ENCODE results near the gene CLEC16A.

CLEC16A gene

DNA sequence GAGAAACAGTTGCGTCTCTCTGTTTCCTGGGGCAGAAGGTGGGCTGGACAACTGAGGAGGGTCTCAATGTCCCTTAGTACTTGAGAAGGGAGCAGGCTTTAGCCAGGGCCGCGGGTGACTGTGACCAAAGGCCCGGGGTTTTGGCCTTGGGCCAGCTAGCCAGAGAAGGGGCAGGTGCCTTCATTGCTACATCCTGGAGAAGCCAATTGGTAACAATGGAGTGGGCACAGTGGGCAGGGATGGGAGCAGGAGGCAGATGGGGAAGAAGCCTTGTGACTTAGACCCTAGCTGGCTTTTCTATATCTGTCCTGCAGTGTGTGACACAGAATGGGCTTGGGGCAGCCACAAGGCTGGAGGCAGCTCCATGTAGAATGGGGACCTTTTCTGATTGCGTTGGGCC is 46.0 kb downstream of the CLEC16A start:
- no peak for DNase-seq

DNA sequence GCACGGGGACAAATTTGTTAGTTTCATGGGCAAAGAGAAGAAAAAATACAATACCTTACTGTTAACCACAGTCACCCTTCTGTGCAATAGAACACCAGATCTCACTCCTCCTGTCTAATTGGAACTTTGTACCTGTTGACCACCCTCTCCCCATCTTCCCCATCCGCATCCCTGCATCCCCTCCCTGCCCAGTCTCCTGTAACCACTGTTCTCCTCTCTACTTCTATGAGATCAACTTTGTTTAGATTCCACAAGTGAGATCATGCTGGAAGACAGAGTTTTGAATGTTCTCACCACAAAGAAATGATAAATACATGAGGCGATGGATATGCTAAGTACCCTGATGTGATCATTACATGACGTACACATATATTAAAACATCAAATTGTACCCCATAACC is 47.7 kb downstream of the CLEC16A start:
- DNase-seq = no peak

DNA sequence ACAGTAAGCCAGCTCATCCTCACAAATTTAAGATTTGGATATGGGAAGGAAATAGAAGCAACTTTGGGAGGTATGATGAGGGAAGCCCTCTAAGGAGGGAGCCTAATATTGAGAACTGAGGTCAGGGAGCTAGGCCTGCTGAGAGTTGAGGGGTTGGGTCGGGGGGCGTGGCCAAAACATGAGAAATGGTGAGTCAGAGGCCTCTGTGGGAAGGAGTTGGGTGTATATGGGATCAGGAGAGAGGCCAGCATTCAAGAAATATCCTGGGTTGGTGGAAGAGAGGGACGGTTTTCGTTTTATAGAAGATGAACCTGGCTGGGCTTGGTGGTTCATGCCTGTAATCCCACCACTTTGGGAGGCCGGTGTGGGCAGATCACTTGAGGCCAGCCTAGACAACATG is 48.4 kb downstream of the CLEC16A start:
- DNase-seq = no peak

DNA sequence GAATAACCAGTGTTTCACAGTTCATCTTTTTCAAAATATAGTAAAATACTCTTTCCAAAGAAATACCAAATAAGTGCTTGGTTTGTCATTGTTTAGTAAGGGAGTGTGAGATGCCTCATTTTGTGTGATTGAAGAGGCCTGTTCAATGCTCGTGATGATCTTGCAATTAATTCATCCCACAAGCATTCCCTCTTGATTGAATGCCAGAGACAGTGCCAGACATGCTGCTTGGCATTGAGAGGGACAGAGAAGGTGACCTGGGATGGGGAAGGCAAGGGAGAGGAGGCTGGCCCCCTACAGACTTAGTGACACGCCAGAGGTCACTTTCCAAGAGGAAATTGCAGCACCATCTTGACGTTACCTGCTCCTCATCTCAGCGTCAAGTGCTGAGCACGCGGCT is 49.3 kb downstream of the CLEC16A start:
- no peak for DNase-seq

DNA sequence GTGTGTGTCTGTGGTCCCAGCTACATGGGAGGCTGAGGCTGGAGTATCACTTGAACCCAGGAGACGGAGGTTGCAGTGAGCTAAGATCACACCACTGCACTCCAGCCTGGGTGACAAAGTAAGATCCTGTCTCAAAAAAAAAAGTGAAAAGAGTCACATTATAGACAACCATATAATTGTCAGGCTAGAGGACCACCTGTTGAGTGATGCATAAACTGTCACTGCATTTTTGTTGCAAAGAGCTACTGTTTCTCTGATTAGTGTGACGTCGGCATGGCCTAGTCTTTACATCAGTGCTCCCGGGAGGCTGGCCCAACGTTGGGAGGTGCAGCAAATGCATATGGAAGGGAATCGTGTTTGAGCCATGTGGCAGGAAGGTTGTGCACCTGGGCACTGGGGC is 50.2 kb downstream of the CLEC16A start:
- no peak for DNase-seq

DNA sequence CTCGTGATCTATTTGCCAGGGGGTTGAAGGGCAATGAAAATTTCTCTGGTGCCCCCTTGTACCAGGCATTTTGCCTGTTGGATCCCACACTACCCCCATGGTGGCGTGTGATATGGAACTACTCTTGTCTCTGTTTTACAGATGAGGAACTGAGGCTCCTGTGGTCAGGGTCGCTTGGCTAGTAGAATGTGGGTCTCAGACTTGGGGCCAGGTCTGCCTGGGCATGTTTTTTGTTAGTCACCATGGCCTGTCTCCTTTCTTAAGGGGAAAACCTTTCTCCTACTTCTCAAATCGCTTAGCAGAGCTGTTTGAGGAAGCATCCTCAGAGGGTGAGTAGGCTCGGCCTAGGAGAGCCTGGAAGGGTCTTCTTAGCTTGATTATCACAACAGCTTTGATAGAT is 51.2 kb downstream of the CLEC16A start:
- no peak for DNase-seq

DNA sequence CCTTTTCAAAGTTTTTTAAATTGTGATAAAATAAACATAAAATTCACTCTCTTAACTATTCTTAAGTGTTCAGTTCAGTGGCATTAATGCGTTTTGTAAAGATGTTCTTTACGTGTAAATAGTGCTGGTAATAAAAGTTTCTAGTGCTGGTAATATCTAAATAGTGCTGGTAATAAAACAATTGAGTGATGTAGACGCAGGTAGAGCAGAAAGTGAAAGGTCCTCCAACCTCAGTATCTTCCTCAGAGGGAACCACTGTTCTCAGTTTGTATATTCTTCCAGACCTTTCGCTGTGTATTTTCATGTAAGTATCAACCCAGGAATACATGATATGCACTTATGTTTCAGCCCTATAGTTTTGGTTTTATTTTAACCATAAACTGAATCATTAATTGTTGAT is 53.1 kb downstream of the CLEC16A start:
- DNase-seq = no peak

DNA sequence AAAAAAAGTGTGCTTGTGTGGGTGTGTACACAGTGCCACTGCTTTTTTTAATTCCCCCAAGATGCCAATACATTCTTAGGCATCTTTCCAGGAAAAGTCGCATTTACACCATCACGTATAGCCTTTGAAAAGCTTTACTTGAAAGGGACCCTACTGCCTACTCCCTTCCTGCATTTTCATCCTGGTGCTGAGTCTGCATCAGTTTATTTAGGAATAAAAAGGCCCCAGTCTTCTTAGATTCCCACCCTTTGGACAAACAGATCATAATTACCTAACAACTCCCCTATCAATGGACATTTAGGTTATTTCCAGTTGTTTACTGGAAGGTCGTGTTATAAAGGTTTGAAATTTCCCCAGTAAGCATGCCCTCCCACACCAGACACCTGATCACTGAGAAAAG is 54.9 kb downstream of the CLEC16A start:
- no peak for DNase-seq

DNA sequence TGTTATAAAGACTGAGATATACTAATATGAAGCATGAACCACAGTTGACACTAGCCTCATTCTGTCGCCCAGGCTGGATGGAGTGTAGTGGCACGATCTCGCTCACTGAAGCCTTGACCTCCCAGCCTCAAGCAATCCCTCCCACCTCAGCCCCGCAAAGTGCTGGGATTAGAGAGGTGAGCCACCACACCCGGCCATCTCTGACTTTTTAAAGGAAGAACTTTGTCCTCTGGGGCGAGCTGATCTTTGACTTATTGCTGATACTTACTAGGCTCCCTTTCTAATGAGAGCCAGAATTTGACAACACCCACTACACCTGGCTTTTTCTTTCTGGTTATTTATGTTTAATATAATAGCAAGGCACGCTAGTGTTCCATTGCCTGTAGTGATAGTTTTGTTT is 57.2 kb downstream of the CLEC16A start:
- no peak for DNase-seq

DNA sequence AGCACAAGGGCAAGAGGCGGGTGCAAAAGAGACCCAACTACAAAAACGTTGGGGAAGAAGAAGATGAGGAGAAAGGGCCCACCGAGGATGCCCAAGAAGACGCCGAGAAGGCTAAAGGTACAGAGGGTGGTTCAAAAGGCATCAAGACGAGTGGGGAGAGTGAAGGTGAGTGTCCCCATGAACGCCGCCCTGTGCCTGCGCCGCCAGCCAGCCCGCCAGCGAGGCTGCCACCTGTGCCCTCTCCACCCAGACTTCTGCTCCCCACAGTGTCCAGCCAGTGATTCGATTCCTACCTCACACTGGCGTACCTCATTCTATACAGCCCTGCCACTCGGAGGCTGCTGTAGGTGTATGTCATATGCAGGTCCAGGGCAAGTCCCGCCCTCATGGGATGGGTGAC is 58.8 kb downstream of the CLEC16A start:
- no peak for DNase-seq

DNA sequence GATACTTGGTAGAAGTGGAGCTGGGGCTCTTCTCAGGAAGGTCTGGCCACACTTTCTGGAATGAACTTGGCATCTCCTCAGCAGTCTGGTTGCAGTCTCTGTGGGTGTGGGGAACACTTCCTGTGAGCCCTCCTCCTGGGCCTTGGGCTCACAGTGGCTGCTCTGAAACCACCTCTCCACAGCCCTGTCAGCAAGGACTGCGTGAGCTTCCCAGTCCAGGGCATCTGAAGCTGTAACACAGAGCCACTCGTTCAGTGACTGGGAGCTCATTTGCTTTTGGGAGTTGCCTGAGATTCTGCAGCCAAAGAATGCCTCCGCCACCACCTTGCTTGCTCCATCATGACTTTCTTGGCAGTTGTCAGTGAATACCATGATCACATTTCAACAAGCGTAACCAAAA is 60.0 kb downstream of the CLEC16A start:
- DNase-seq = no peak

DNA sequence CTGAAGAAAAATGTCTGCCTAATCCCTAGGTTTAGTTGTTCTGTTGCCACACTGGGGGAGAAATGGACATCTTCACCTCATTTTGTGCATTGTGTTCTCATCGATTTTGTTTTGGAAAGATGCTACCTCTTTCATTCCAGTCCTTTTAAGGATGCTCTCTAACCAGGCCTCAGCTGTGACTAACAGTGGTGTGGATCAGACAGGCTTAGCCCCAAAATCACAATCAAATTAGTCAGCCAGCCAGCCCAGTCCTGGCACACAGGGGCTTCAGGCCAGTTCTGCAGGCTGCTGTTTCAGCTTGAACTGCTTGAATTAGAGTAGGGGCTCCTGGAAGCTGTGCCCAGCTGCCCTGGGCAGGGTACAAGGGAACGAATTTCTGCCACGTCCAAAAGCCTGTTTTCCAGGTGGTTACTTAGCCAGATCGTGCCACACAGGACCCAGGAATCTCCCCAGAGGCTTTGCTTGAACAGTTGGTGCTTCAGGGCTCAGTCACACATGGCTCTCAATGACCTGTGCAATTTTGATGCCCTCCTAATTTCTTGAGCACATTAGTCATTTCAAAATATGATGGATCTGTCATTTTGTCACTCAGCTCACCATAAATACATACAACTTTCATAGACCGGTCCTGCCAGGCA is 60.7 kb downstream of the CLEC16A start:
- no peak for DNase-seq

DNA sequence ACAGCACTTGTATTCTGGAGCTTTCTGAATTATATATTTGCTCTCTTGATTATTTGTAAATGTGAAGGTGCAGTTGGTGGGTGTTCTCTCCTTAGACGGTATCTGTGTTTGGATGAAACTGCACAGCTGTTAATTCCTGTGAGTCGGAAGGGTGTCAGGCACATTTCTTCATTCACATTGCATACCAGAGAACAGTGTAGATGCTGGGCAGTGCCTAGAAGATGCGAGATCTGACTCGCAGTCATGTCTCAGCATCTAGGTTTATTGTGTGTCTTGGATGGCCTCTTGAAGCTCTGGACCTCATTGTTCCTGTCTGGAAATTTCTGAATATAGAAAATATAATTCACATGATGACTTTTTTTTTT is 61.2 kb downstream of the CLEC16A start:
- no peak for DNase-seq

DNA sequence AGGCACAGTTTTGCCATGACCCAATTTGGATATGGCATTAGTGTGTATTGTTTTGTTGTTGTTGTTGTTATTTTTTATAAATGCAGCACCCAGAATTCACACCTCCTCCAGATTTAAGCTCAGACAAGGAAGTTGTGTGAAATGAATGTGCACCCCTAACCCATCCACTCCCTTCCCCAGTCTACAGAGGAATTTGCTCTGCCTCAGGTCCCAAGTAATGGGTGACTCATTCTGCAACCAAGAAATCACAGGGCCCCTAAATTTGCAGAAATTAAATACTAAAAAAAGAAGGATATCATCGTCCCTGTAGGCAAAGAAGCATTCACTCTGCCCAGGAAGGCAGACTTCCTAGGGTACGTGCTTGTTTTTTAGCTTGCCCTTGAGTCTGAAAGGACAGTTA is 62.3 kb downstream of the CLEC16A start:
- DNase-seq = no peak

DNA sequence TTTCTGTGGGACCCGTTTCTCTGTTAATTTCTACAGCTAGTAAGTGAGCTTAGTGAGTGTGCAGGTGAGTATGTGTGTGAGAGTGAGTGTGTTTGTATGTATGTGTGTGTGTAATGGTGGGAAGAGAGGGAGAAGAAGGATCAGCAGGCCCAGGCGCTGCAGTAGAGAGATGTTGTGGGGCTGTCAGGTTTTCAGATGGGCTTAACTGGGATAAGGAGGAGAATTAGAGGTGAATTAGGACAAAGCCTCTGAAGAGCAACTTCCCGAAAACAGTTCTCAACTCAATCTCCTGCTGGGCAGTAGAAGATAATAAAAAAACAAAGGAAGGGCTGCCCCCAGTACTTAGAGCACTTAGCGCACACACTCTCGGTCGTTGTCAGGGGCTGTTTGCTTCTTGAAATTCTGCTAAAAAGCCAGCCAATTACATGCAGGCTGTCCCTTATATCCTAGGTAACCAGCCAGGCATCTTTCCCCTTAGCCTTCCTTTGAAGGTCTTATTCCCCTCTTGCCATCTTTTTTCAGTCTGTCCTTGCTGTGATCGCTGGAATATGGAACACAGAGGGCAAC is 63.4 kb downstream of the CLEC16A start:
- no peak for DNase-seq

DNA sequence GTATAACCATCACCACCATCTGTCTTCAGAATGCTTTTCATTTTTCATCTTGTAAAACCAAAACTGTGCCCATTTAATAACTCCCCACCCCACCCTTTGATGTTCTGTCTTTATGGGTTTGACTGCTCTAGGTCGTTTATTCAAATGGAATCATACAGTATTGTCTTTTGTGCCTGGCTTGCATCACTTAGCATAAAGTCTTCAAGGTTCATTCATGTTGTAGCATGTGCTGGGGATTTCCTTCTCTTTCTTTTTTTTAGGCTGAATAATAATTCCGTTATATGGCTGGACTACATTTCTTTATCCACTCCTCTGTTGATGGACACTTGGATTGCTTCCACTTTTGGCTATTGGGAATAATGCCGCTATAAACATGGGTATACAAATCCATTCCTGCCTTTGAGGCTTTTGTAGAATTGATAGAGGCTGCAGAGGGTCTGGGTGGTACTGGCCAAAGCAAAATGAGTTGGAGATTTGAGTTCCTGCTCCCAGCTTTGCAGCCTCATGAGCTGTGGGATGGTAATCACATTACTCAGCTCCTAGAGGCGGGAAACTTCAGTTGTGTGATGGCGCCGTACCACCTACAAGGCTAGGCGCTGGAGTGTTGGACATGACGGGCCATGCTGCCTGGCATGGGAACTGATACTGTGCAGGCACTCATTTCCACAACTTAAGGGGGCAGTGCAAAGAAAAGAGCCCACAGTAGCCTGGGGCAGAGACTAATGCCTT is 64.8 kb downstream of the CLEC16A start:
- no peak for DNase-seq

DNA sequence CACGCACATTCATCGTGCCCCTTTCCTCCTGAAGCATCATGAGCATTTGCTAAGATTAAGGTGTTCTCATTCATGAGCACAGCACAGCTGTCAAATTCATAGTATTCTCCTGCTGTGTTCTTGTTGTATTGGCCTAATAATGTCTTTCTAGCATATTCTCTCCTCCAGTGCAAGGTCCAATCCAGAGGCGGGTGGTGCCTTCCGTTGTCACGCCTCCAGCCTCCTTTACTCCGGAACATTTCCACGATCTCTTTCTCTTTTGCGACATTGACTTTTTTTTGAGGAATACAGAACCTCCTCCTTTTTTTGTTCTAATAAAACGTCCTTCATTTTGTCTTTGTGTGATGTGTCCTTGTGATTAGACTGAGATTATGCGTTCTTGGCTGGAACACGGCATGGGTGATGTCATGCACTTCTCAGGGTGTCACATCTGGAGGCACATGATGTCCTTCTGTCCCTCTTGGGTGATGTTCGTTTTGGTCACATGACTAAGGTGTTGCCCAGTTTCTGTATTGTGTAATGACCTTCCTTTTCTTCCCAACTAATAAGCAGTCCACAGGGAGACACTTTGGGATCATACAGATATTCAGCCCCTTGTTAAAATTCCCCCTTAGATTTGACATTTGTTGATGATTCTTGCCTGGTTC is 66.3 kb downstream of the CLEC16A start:
- DNase-seq = no peak

DNA sequence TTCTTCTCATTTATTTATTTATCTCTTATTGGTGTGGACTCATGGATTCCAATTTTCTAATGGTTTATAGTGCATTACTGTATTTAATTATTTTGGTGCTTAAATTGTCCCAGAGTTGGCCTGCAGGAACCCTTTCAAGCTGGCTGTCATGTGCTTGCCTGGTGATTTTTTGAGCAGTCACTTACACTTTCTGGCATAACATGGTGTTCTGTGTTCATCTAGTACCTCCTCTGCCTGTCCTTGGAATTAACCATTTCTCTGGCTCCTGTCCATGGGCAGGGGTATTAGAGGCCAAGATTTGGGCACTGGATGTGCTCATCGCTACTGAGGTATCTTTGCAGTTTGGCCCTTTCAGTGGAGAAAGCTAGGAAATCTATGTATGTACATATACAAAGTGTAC is 67.0 kb downstream of the CLEC16A start:
- DNase-seq = no peak

DNA sequence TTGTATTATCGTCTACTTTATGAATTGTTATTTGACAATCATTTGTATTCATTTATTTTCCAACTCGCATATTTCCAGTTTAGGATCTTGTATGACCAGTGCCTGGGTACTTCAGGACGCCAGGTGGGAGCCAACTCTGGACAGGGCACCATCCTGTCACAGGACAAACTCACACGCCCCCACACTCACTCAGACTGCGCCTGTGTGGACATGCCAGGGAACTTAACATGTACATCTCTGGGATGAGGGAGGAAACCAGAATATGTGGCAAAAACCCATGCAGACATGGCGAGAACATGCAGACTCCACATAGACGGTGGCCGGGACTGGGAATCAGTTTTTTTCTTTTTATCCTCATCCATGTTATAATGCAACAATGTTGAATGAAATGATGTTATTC is 68.5 kb downstream of the CLEC16A start:
- DNase-seq = no peak

DNA sequence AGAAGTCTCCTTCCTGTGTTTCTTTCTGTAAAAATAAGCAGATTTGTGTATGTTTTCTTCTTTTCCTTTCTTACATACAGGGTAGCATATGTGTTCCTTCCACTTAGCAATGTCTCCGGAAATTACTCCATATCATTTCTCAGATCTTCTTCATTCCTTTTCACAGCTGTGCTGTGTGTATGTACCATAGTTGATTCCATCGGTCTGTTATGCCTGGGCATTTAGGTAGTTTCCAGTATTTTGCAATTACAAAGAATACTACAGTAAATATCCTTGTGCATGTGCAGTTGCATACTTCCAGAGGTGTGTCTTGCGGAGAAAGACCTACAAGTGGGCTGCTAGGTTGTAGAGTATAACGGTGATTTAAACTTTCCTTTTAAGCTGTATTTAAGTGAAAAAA is 69.8 kb downstream of the CLEC16A start:
- DNase-seq = no peak

DNA sequence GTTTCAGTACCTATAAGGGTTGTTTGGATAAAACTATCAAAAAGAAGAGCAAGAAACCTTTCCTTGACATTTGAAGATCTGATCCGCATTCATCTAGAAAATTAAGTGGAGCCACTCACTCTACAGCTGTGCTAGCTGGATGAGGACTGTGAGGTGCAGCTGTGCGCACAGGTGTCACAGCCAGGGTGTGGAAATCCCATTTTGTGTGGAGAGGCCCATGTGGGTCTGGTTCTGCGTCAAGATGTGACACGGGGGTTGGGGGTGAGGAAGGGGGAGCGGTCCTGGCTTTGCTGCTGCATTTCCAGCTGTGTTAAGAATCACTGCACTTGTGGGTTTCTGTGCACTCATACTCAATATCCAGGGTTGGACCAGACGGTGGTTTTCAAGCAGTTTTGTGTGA is 70.7 kb downstream of the CLEC16A start:
- DNase-seq = no peak

DNA sequence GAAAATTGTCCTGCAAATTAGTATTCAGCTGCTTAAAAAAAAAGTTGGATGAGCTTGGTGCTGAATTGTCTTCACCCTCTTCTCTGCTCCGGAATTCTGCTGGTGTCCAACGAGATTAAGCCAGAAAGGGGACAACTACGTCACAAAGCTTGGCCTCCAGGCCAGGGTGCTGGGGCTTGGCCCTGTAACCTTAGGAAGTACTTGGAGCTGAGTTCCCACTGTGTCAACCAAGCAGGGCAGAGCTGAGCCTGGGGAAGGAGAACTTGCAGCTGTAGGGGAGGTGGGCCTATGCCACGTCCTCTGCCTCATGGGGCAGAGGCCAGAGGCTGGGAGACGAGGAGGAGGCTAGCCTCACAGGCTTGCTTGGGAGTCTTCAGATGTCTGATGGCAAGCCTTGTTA is 71.2 kb downstream of the CLEC16A start:
- DNase-seq = no peak

DNA sequence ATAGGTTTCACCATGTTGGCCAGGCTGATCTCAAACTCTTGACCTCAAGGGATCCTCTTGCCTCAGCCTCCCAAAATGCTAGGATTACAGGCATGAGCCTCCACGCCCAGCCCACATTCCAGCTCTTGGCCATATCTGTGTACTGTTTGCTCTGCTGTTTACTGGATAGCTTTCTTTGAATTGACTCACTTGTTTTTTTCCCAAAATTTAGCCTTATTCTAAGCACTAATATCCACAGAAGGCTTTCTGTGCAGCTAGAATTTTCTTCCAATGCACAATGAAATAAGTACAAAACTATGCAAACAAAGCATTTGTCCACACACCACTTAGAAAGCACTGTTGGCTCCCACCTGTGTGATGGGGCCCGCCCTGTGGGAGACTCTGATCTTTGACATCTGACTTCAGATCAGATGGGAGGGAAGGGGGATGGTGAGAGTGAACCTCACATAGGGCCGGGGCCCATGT is 72.2 kb downstream of the CLEC16A start:
- no peak for DNase-seq

DNA sequence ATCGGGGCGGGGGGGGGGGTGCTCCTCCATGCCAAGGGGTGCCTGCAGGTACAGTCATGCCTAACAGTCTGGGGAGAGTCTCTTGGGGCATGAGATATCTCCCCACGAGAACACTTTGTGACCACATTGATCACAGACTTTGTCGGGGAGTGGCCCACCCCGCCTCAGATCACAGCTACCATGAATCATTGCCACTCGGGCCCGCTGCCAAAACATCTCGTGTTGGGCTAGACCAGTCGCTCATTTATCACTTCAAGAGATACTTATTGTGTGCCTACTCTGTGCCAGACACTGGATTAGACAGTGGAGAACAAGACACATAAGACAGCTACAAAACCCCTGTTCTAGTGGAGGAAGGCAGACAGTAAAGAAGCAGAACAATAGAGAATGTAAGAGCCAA is 72.6 kb downstream of the CLEC16A start:
- peak in 1 of 2 donors; percentile 14 for DNase-seq

All from activated CD4-positive, alpha-beta T cell treated with anti-CD3 and anti-CD28 coated beads for 4 hours (primary cell).